Transverse colon (tissue), 4 donors: Measurements from ENCODE around the gene RPL6. TPM values are rescaled to one million over a fixed set of nuclear protein-coding genes. Genes with fewer than 3 reads are reported as not detected.
"Not testable (repeated sequence)": the region's sequence is repeated elsewhere in the genome, so short reads cannot be mapped to it uniquely, and the experiment has no call there.

Source experiments
- DNase-seq: peaks from one replicate; pipeline ENCODE4 v3.0.0-alpha.2; 2019
- H3K27ac ChIP-seq, 4 donors: fragments of 200-600 bp; sonication (generic); 2 replicates each; pipeline ENCODE4 v1.5.1; 2016 to 2018; ENCODE audit warnings: inconsistent platforms in 4 of 4
- H3K27me3 ChIP-seq: fragments of 200-600 bp; sonication (generic); 2 replicates; pipeline ENCODE4 v1.5.1; 2017; ENCODE audit warnings: inconsistent platforms
- H3K36me3 ChIP-seq, 4 donors: fragments of 200-600 bp; sonication (generic); 2 replicates each; pipeline ENCODE4 v1.5.1; 2017 to 2019; ENCODE audit warnings: inconsistent platforms in 4 of 4
- H3K4me1 ChIP-seq, 4 donors: fragments of 200-600 bp; sonication (generic); 2 replicates each; pipeline ENCODE4 v1.5.1; 2017 to 2020; ENCODE audit warnings: inconsistent platforms in 4 of 4
- H3K4me3 ChIP-seq, 4 donors: fragments of 200-600 bp; sonication (generic); 1 replicate in 1 of 4; 2 replicates in 3 of 4; pipeline versions ENCODE4 v1.5.1 to v1.6.1; 2017 to 2019; ENCODE audit warnings: inconsistent platforms in 4 of 4
- H3K9me3 ChIP-seq, 2 donors: fragments of 200-600 bp; sonication (generic); 2 replicates each; pipeline ENCODE4 v1.5.1; 2017 to 2019; ENCODE audit warnings: inconsistent platforms in 2 of 2
- CTCF ChIP-seq, 5 experiments: fragments of 200-600 bp in 3 of 5; fragments of 450-650 bp in 2 of 5; sonication (generic) in 3 of 5; IDR thresholded peaks; 1 replicate in 2 of 5; 2 replicates in 3 of 5; pipeline ENCODE4 v1.5.1; 2016 to 2017; ENCODE audit warnings: antibody characterized with exemption in 5 of 5, inconsistent platforms in 3 of 5, mild to moderate bottlenecking in 2 of 5, moderate library complexity in 1 of 5
- EP300 ChIP-seq: sonication (generic); formaldehyde crosslinking; IDR thresholded peaks from one replicate; pipeline ENCODE4 v1.6.1; 2017; ENCODE audit warnings: antibody characterized with exemption, low read depth
- POLR2A ChIP-seq: fragments of 450-650 bp; IDR thresholded peaks from one replicate; pipeline ENCODE4 v1.6.1; 2016; ENCODE audit warnings: antibody characterized with exemption, mild to moderate bottlenecking, moderate library complexity
- POLR2AphosphoS5 ChIP-seq, 3 donors: sonication (generic); formaldehyde crosslinking; IDR thresholded peaks; one replicate each; pipeline ENCODE4 v1.6.1; 2016; ENCODE audit warnings: antibody characterized with exemption in 3 of 3
- WGBS, 2 donors: methylation state at CpG; one replicate each; pipeline ENCODE4 v1.1.5; 2018; ENCODE audit warnings: low coverage in 1 of 2; 5-methylcytosine and 5-hydroxymethylcytosine counted together
- in situ Hi-C, 4 donors: fragments of 200-750 bp; cut with MboI; loops; one replicate each; pipeline versions ENCODE4 v1.15.0 to v1.15.1; 2017; ENCODE audit warnings: low sequenced_read_pairs in 3 of 4, low pct_ligation_motif_present in 1 of 4, low pct_unique_long_range_greater_than_20kb in 1 of 4
- intact Hi-C: fragments of 100-400 bp; cut with DNase I; formaldehyde crosslinking; loops from one replicate; pipeline ENCODE4 v1.15.1; 2023; ENCODE audit warnings: low total_unique reads
- total RNA-seq, 4 donors: library from RNA; depleted of rRNA; stranded (reverse); fragments of >200 nt; gene quantifications; one replicate each; pipeline ENCODE4 v1.1.0, GENCODE V29; 2016

The RPL6 gene
- total RNA-seq, 4 donors from 2014 or later: 361 to 1,162 (median 790) TPM

- H3K27ac ChIP-seq: no peak overlapping the region
- H3K9me3 ChIP-seq: no peaks in the 10 kb centered on the region
- no peaks in the 10 kb centered on the region for H3K27me3 ChIP-seq
- H3K4me3 ChIP-seq: no peak overlapping the region
- no peak for DNase-seq
- no peak for TF ChIP-seq EP300
- TF ChIP-seq CTCF (IDR thresholded peaks at IDR 0.05): no peak
- no peak for TF ChIP-seq POLR2A
- TF ChIP-seq POLR2AphosphoS5 (IDR thresholded peaks at IDR 0.05): no peak
- WGBS, 2 donors: 96 to 99% methylated on average over 7 of the region's 7 CpGs
- H3K36me3 ChIP-seq: peaks cover 0 to 67% (median 22%) of the 10 kb centered on the region in 4 donors
- no peaks in the 10 kb centered on the region for H3K4me1 ChIP-seq
- in situ Hi-C loops: no loop called here
- intact Hi-C loops: no loop called here
Measured at GRCh38 chr12:112456029-112456428, 46.6 kb upstream of the RPL6 start.

GRCh38 chr12:112450725-112451124 is 41.3 kb upstream of the RPL6 start:
- Histone ChIP-seq H3K27ac (no peak overlapping the region), H3K4me1 (no peaks in the 10 kb centered on the region), H3K4me3 (no peak overlapping the region), H3K9me3 (no peaks in the 10 kb centered on the region), H3K36me3 (peaks cover 0 to 74% (median 14%) of the 10 kb centered on the region in 4 donors), H3K27me3 (no peaks in the 10 kb centered on the region)
- TF ChIP-seq POLR2A: no peak
- TF ChIP-seq CTCF (IDR thresholded peaks at IDR 0.05): no peak
- no peak for TF ChIP-seq EP300
- no peak for TF ChIP-seq POLR2AphosphoS5 (IDR thresholded peaks at IDR 0.05)
- in situ Hi-C loops (no loop called here), intact Hi-C loops (no loop called here)
- 83 to 87% methylated on average over 3 to 4 of the region's 4 CpGs for WGBS, 2 donors
- DNase-seq: no peak

- H3K4me3 ChIP-seq, H3K27ac ChIP-seq, DNase-seq, intact Hi-C loops, H3K9me3 ChIP-seq, H3K4me1 ChIP-seq, H3K27me3 ChIP-seq, in situ Hi-C loops: not testable (repeated sequence)
- 89 to 100% methylated on average over 1 to 2 of the region's 2 CpGs for whole genome bisulfite sequencing, 2 donors
- H3K36me3 ChIP-seq: peaks cover 0 to 49% (median 6%) of the 10 kb centered on the region in 4 donors
Measured at GRCh38 chr12:112448165-112448564, 38.8 kb upstream of the RPL6 start.

- Histone ChIP-seq H3K27me3 (no peaks in the 10 kb centered on the region), H3K27ac (no peak overlapping the region), H3K4me1 (no peaks in the 10 kb centered on the region), H3K36me3 (peaks cover 0 to 38% (median 2%) of the 10 kb centered on the region in 4 donors), H3K4me3 (no peak overlapping the region), H3K9me3 (no peaks in the 10 kb centered on the region)
- in situ Hi-C loops: no loop called here
- DNase-seq: no peak
- no peak for TF ChIP-seq POLR2A
- no peak for TF ChIP-seq EP300
- no peak for TF ChIP-seq POLR2AphosphoS5 (IDR thresholded peaks at IDR 0.05)
- no peak for TF ChIP-seq CTCF (IDR thresholded peaks at IDR 0.05)
- intact Hi-C loops: no loop called here
- 63 to 66% methylated on average over 2 to 3 of the region's 3 CpGs for WGBS, 2 donors
Measured at GRCh38 chr12:112447106-112447505, 37.7 kb upstream of the RPL6 start.

- H3K36me3 ChIP-seq: peaks cover 0 to 33% (median 2%) of the 10 kb centered on the region in 4 donors
- H3K27ac ChIP-seq: no peak overlapping the region
- in situ Hi-C loops (no loop called here), intact Hi-C loops (no loop called here)
- no peaks in the 10 kb centered on the region for H3K27me3 ChIP-seq
- 78 to 83% methylated on average over 3 of the region's 3 CpGs for WGBS, 2 donors
- H3K4me1 ChIP-seq: no peaks in the 10 kb centered on the region
- H3K4me3 ChIP-seq: no peak overlapping the region
- no peak for TF ChIP-seq POLR2AphosphoS5 (IDR thresholded peaks at IDR 0.05)
- no peaks in the 10 kb centered on the region for H3K9me3 ChIP-seq
- no peak for DNase-seq
Measured at GRCh38 chr12:112446008-112446725, 36.8 kb upstream of the RPL6 start.
